Stimulated activated CD4-positive, alpha-beta T cell treated with anti-CD3 and anti-CD28 coated beads, TNF-alpha, amount 100 ng/mL, for 48 hours (primary cell): ENCODE measurements around the gene SPINK4.

ENCODE experiments used
- DNase-seq, 3 donors: peaks; one replicate each; pipeline ENCODE4 v3.0.0-alpha.2; 2020; ENCODE audit warnings: low read depth in 3 of 3

The SPINK4 gene, protein sequence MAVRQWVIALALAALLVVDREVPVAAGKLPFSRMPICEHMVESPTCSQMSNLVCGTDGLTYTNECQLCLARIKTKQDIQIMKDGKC

GRCh38 chr9:33239921-33240320, at the start of gene SPINK4:
TSS of gene SPINK4 (plus strand) at chr9:33240167. CDS start at chr9:33240209, 42 bp downstream.
- no peak for DNase-seq

GRCh38 chr9:33192493-33193255, 47.3 kb upstream of the SPINK4 start:
- no peak for DNase-seq

- DNase-seq = no peak
Measured at GRCh38 chr9:33193818-33194217, 46.1 kb upstream of the SPINK4 start.

- DNase-seq = no peak
Measured at GRCh38 chr9:33196736-33197135, 43.2 kb upstream of the SPINK4 start.

GRCh38 chr9:33197279-33198152, 42.5 kb upstream of the SPINK4 start:
- DNase-seq = no peak

- no peak for DNase-seq
Measured at GRCh38 chr9:33198165-33198564, 41.8 kb upstream of the SPINK4 start.

- no peak for DNase-seq
Measured at GRCh38 chr9:33202018-33202417, 37.9 kb upstream of the SPINK4 start.

GRCh38 chr9:33202552-33203201, 37.3 kb upstream of the SPINK4 start:
- no peak for DNase-seq

GRCh38 chr9:33209394-33209793, 30.6 kb upstream of the SPINK4 start:
- DNase-seq = no peak

DNA sequence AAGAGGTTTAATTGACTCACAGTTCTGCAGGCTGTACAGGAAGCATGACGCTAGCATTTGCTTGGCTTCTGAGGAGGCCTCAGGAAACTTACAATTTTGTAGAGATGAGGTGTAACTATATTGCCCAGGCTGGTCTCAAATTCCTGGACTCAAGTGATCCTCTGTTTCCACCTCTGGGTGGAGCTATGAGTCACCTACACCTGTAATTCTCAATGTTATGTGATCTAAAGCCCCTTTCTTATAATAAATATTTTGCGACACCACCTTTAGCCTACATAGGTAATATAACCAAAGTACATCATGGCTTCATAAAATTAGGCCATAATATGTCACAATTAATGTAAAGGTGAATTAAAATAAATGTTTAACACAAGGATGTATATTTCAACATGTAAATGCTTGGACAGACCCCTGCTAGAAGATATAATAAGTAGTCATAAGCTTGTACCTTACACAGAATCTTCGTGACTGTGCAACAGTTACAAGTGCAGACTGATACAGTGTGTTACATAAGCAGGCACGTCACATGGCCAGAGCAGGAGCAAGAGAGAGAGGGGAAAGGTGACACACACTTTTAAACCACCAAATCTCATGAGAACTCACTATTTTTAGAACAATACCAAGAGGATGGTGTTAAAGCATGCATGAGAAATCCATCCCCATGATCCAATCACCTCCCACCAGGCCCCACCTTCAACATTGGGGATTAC, 29.8 kb upstream of the SPINK4 start:
- DNase-seq = no peak

- no peak for DNase-seq
Measured at GRCh38 chr9:33211695-33212393, 28.1 kb upstream of the SPINK4 start.

DNA sequence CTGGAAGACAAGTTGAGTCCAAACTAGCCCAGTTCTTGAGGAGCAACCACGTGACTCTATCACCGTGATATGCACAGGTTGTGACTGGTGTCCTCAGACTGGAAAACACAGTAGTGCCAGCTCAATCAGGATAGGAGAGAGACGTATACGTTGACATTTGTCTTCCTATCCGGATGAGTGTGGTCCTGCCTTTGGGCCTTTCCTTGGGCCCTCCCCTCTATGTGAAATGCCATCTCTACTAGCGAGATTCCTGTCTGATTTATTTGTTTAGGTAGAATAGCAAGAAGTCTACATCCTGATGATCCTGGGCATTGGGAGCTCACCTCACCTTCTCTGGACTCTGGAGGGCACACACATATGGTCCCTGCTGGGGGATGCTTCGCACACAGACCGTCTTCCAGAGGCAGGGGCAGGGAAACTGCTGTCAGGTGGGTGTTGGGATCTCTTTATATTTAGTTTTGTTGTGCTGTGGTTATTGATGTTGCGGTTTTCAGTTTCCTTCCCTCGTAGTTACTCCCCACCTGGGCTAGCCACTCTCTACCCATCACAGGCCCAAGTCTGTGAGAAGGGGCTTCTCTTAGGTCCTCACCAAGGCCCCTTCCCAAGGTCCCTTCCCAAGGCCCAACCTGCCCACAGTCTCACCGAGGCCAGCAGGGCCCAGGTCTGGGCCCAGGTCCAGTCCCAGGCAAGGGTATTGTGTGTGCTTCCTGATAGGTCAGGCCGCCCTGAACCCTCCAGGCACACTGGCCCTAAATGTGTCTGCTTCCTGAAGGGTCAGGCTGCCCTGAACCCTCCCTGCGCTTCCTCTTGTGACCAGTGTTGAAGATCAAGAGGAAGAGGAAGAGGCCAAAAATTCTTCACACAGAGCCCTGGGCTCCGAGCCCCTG, 19.0 kb upstream of the SPINK4 start:
- DNase-seq = no peak

- DNase-seq = no peak
Measured at GRCh38 chr9:33221568-33221884, 18.4 kb upstream of the SPINK4 start.

DNA sequence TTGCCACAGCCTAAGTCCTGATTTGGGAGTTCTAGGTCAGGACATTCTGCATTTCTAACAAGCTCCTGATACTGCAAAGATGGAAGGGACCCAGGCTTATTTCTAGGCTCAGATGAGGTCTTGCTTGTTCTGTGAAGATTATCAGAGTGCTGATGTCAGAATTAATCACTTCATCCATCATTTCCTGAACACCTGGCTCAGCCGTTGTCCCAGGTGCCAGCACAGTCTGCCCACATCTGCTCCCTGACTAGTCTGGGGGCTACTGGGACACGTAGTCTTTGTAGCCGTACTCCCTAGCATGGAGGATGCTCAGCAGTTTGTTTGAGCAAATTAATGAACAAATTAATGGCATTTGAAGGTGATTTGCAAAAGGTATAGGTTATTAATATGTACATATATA, 17.9 kb upstream of the SPINK4 start:
- DNase-seq = no peak

- DNase-seq = no peak
Measured at GRCh38 chr9:33223696-33224095, 16.3 kb upstream of the SPINK4 start.

- peak; percentile 41 to 68 (median 68) for DNase-seq
Measured at GRCh38 chr9:33225319-33226147, 14.4 kb upstream of the SPINK4 start.

DNA sequence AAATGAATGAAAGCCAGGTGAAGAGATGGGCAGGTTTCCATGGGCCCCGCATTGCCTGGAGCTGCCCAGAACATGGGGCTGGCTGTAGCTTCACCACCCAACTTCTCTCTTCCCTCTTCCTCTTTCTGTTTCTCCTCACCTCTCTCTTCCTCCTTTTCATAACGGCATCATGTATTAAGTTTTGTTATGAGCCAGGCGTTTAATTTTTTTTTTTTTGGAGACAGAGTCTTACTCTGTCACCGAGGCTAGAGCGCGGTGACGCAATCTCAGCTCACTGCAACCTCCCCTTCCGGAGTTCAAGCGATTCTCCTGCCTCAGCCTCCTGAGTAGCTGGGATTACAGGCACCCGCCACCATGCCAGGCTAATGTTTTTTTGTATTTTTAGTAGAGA, 13.0 kb upstream of the SPINK4 start:
- no peak for DNase-seq

DNA sequence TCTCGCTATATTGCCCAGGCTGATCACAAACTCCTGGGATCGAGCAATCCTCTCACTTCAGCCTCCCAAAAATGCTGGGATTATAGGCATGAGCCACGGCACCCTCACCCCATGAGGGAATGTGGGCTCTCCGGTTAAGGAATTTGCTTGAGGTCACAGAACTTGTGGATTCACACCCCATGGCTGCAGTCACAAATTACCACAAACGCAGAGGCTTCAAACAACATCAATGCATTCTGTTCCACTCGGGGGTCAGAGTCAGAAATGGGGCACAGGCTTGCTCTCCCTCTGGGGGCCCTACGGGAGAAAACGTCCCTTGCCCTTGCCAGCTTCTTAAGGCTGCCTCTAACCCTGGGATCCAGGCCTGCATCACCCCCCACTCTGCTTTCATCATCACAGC, 12.2 kb upstream of the SPINK4 start:
- DNase-seq = no peak

GRCh38 chr9:33228606-33229005, 11.4 kb upstream of the SPINK4 start:
- DNase-seq = no peak
